ENCODE results near the gene ADGRG1.

The ADGRG1 gene

GRCh38 chr16:57593021-57593420 is 35.4 kb upstream of the ADGRG1 start:
- TF ChIP-seq TAF1 (IDR thresholded peaks at IDR 0.05; ENCODE audit: borderline replicate concordance, insufficient read depth, low read length) (no peak), POLR2AphosphoS5 (IDR thresholded peaks at IDR 0.05; ENCODE audit: low read depth, low read length) (no peak), FOXP2 (optimal IDR thresholded peaks at IDR 0.05; ENCODE audit: borderline replicate concordance, extremely low read depth, extremely low read length, insufficient read depth) (no peak), SIN3A (IDR thresholded peaks at IDR 0.05; ENCODE audit: borderline replicate concordance, insufficient read depth, low read length) (no peak)
- TF ChIP-seq, protein P1, sequence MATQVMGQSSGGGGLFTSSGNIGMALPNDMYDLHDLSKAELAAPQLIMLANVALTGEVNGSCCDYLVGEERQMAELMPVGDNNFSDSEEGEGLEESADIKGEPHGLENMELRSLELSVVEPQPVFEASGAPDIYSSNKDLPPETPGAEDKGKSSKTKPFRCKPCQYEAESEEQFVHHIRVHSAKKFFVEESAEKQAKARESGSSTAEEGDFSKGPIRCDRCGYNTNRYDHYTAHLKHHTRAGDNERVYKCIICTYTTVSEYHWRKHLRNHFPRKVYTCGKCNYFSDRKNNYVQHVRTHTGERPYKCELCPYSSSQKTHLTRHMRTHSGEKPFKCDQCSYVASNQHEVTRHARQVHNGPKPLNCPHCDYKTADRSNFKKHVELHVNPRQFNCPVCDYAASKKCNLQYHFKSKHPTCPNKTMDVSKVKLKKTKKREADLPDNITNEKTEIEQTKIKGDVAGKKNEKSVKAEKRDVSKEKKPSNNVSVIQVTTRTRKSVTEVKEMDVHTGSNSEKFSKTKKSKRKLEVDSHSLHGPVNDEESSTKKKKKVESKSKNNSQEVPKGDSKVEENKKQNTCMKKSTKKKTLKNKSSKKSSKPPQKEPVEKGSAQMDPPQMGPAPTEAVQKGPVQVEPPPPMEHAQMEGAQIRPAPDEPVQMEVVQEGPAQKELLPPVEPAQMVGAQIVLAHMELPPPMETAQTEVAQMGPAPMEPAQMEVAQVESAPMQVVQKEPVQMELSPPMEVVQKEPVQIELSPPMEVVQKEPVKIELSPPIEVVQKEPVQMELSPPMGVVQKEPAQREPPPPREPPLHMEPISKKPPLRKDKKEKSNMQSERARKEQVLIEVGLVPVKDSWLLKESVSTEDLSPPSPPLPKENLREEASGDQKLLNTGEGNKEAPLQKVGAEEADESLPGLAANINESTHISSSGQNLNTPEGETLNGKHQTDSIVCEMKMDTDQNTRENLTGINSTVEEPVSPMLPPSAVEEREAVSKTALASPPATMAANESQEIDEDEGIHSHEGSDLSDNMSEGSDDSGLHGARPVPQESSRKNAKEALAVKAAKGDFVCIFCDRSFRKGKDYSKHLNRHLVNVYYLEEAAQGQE (IDR thresholded peaks at IDR 0.05; ENCODE audit: insufficient read depth in 1 of 2, low read depth in 2 of 2, low read length in 2 of 2): no peak

GRCh38 chr16:57593990-57594389 is 34.4 kb upstream of the ADGRG1 start:
- no peak for TF ChIP-seq FOXP2 (optimal IDR thresholded peaks at IDR 0.05; ENCODE audit: borderline replicate concordance, extremely low read depth, extremely low read length, insufficient read depth)
- TF ChIP-seq SIN3A (IDR thresholded peaks at IDR 0.05; ENCODE audit: borderline replicate concordance, insufficient read depth, low read length): no peak
- no peak for TF ChIP-seq TAF1 (IDR thresholded peaks at IDR 0.05; ENCODE audit: borderline replicate concordance, insufficient read depth, low read length)
- no peak for TF ChIP-seq POLR2AphosphoS5 (IDR thresholded peaks at IDR 0.05; ENCODE audit: low read depth, low read length)

DNA sequence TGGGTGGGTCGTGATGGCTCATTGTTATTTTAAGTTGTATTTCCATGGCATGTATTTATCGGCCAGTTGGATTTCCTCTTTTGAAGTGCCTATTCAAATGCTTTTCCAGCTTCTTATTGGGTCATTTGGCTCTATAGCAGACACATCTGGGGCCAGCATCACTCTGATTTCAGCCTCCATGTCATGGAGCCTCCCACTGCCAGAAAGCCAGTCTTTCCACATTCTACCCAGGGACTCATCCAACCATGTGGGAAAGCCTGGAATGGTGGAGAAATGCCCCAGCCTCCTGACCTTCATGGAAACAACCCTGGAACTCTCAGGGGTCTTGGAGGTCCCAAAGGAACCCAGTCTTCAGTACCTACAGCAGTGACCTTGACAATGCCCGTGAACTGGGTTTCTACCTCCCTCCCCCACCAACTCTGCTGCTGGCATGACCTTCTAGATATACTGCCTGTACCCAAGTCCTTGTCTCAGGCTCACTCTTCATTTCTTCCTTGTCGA is 33.8 kb upstream of the ADGRG1 start:
- TF ChIP-seq SIN3A (IDR thresholded peaks at IDR 0.05; ENCODE audit: borderline replicate concordance, insufficient read depth, low read length): no peak
- TF ChIP-seq POLR2AphosphoS5 (IDR thresholded peaks at IDR 0.05; ENCODE audit: low read depth, low read length): no peak
- TF ChIP-seq FOXP2 (optimal IDR thresholded peaks at IDR 0.05; ENCODE audit: borderline replicate concordance, extremely low read depth, extremely low read length, insufficient read depth): no peak
- TF ChIP-seq, protein P1 (IDR thresholded peaks at IDR 0.05; ENCODE audit: insufficient read depth in 1 of 2, low read depth in 2 of 2, low read length in 2 of 2): no peak
- TF ChIP-seq TAF1 (IDR thresholded peaks at IDR 0.05; ENCODE audit: borderline replicate concordance, insufficient read depth, low read length): no peak

- TF ChIP-seq POLR2AphosphoS5 (IDR thresholded peaks at IDR 0.05; ENCODE audit: low read depth, low read length) (no peak), FOXP2 (optimal IDR thresholded peaks at IDR 0.05; ENCODE audit: borderline replicate concordance, extremely low read depth, extremely low read length, insufficient read depth) (no peak), SIN3A (IDR thresholded peaks at IDR 0.05; ENCODE audit: borderline replicate concordance, insufficient read depth, low read length) (no peak), TAF1 (IDR thresholded peaks at IDR 0.05; ENCODE audit: borderline replicate concordance, insufficient read depth, low read length) (no peak)
- TF ChIP-seq, protein P1 (IDR thresholded peaks at IDR 0.05; ENCODE audit: insufficient read depth in 1 of 2, low read depth in 2 of 2, low read length in 2 of 2): no peak
Measured at GRCh38 chr16:57598437-57598836, 30.0 kb upstream of the ADGRG1 start.

GRCh38 chr16:57600048-57600835 is 28.2 kb upstream of the ADGRG1 start:
- TF ChIP-seq SIN3A (IDR thresholded peaks at IDR 0.05; ENCODE audit: borderline replicate concordance, insufficient read depth, low read length): no peak
- no peak for TF ChIP-seq POLR2AphosphoS5 (IDR thresholded peaks at IDR 0.05; ENCODE audit: low read depth, low read length)
- no peak for TF ChIP-seq FOXP2 (optimal IDR thresholded peaks at IDR 0.05; ENCODE audit: borderline replicate concordance, extremely low read depth, extremely low read length, insufficient read depth)
- TF ChIP-seq, protein P1 (IDR thresholded peaks at IDR 0.05; ENCODE audit: insufficient read depth in 1 of 2, low read depth in 2 of 2, low read length in 2 of 2): no peak
- no peak for TF ChIP-seq TAF1 (IDR thresholded peaks at IDR 0.05; ENCODE audit: borderline replicate concordance, insufficient read depth, low read length)

All from PFSK-1 (cell line).